Pulmonary artery endothelial cell (primary cell): ENCODE results near the gene LIN9. TPM values are rescaled to one million over a fixed set of nuclear protein-coding genes. Genes with fewer than 3 reads are reported as not detected.
"Not testable (repeated sequence)": the region's sequence is repeated elsewhere in the genome, so short reads cannot be mapped to it uniquely, and the experiment has no call there.

Experiments used
- DNase-seq: peaks from one replicate; pipeline ENCODE4 v3.0.0-alpha.2; 2011; ENCODE audit warnings: low read depth, low spot score
- total RNA-seq: library from RNA; depleted of rRNA; stranded (reverse); fragments of >200 nt; gene quantifications from 2 replicates; pipeline ENCODE4 v1.2.3, GENCODE V29; 2014

The LIN9 gene
- total RNA-seq, 1 donor from 2014 or later = 7.6 TPM

DNA sequence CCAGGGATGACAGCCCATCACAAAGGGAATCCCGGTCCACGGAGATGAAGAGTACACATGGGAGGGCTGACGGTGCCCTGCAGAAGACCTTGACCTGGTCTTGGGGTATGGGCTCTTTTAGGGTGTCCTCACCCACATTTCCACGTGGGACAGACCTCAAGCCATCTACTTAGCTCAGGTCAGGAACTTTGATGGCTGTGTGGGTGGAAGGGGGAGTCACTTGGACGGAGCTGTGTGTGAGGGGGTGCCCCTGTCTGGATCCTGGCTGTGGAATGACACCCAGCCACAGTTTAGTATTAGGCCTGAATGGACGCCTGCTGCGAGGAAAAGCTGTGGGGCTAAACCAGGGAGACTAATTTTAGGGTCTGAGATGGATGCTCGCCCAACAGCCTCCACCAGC, 96.4 kb downstream of the LIN9 start:
- no peak for DNase-seq

DNA sequence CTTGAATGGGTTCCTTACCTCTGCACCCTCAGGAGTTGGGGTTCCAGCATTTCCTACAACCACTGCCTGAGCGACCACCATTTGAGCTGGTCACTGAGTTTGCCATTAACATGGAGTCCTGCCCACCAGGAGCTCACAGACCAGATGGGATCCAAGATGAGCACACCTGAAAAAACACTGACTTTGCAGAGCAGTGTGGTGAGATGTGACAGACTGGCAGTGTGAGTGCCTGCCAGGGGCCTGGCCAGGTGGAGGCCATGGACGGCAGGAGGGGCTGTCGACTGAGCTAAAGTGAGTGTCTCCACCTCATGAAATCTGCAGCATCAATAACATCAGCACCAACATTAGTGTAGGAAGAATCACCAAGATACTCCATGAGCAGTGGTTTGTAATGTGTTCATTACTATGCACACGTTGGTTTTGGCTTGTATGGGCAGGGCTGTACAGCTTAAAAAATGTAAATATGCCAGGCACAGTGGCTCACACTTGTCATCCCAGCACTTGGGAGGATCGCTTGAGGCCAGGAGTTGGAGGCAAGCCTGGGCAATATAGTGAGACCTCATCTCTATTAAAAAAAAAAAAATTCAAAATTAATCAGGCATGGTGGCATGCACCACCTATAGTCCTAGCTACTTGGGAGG, 97.7 kb downstream of the LIN9 start:
- DNase-seq = no peak

DNA sequence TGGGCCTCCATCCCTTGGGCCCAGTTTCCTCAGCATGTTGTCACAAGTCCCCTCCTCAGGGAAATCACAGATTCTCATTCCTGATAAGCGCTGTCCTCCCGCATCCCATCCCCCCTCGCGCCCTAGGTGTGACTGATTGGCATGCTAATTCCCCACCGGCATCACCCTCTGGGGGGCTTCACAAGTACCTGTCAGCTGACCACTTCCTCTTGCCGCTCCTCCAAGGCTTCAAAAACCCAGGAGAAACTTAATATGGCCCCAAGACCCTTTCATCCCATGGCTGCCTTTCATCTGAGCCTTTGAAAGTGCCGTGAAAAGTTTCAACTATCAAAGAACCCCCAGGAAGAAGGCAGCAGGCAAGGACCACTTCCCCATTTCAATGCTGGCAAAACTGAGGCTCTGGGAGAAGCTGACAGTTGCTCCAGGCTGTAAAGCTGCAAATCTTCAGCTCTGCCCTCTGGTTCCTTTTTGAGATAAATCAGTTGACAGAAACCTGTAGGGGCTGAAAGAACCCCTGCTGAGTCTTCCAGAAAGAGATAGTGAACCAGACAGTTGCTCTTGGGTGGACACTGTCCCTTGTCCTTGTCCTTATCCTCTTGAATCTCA, 98.3 kb downstream of the LIN9 start:
- DNase-seq = no peak

DNA sequence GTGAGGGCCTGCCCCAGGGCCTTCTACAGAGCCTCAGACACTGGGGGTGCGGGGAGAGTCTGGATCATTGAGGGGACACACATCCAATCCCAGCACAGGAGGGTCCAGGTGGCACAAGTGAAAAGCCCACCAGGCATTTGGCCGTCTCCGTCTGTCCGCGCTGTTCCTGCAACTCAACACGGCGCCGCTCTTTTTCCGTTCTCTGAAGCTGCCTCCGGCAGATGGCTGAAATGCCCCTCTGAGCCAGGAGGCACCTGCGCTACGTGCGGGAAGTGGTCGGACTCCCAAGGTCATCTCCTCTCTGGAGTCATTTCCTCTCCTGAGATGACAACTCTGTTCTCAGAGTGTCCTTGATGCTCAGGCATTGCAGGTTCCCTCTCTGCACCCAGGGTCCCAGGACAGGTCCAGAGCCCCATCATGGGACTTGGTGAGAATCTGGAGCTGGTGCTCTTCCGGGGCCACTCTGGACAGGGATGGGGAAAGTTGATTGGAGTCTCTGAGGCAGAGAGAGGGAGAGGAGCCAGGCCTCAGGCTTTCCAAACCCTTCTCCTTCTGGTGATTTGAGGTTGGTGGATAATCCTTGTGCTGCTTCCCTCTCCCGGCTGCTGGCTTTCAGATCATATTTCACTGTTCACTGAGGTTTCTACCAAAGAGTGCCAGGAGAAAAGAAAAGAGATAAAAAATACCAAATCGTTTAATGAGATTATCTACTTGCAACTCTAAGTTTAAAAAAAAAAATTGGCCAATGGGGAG, 99.5 kb downstream of the LIN9 start:
- no peak for DNase-seq

DNA sequence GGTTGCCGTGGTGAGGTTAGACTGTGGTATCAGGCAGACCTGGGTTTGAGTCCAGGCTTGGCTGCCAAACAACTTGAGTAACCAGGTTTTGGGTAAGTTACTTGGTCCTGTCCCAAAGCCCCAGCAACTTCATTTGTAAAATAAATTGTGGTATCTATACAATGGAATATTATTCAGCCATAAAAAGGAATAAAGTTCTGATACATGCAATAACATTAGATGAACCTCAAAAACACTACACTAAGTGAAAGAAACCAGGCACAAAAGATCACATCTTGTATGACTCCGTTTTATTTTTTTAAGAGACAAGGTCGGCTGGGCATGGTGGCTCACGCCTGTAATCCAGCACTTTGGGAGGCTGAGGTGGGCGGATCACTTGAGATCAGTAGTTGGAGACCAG, 101.9 kb downstream of the LIN9 start:
- no peak for DNase-seq

DNA sequence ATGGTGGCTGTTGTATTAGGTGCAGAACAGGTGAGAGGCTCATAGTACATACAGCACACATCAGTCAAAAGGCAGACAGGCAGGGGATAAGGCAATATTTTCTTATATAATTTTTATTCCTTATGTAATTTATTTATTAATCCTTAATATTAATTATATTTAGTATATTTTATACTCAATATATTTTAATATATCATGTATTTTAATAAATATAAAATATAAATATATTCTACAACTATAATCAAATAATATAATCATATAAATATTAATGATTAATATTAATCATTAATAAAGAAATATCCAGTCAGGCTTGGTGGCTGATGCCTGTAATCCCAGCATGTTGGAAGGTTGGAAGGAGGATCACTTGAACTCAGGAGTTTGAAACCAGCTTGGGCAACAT, 104.8 kb downstream of the LIN9 start:
- DNase-seq = no peak

DNA sequence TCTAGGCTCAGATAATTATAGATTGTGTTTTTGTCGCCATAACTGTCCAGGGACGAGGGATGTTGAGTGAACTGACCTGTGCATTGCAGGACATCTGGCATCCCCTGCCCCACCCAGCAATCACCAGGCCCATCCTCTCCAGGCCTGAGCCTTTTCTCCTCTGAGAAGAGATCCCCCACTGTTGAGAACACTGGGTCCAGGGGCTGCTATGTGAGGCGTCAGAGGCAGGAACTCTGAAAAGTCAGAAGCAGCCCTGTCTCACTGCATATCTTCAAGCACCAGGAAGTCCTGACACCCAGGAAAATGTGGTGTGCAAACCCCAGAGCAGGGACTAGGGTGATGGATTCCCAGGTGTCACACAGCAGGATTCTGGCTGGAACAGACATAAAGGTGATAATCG, 105.3 kb downstream of the LIN9 start:
- DNase-seq = no peak

DNA sequence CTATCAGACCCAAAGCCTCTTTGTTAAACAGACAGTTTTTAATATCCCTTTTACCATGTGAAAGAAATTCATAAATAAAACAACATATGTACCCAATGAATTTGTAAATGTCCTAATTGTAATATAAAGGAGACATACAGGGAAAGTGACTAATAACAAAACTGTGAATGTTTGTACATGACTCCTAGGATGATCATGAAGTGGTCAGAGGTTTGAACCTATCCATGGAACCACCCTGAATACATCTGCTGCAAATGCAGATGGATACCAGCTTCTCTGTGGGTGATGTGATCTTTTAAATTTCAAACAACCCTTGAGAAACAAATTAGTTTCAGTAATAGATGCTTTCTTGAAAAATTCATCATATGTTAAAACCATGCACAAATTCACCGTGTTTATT, 105.7 kb downstream of the LIN9 start:
- DNase-seq = no peak

DNA sequence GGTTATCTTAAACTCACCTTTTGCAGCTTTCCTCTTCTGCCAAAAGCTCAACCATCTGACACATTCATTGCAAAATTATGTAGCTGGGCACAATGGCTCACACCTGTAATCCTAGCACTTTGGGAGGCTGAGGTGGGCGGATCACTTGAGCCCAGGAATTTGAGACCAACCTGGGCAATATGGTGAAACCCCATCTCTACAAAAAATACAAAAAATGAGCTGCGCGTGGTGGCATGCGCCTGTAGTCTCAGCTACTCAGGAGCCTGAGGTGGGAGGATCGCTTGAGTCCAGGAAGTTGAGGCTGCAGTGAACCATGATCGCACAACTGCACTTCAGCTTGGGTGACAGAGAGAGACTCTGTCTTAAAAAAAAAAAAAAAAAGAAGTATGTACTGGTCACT, 106.3 kb downstream of the LIN9 start:
- not testable (repeated sequence) for DNase-seq

DNA sequence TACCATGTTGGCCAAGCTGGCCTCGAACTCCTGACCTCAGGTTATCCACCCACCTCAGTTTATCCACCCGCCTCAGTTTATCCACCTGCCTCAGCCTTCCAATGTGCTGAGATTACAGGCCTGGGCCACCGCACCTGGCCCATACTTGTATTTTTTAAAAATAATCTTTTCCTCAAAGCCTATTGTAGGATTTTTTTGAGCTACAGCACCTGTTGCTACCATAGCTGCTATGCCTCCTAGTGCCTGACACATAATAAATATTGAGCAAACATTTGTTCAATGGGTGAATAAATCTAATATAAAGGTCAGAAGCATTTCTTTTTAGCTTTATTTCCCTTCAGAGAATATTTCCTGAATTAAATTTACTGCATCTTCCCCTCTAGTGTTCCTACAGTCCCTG, 106.7 kb downstream of the LIN9 start:
- DNase-seq = no peak

DNA sequence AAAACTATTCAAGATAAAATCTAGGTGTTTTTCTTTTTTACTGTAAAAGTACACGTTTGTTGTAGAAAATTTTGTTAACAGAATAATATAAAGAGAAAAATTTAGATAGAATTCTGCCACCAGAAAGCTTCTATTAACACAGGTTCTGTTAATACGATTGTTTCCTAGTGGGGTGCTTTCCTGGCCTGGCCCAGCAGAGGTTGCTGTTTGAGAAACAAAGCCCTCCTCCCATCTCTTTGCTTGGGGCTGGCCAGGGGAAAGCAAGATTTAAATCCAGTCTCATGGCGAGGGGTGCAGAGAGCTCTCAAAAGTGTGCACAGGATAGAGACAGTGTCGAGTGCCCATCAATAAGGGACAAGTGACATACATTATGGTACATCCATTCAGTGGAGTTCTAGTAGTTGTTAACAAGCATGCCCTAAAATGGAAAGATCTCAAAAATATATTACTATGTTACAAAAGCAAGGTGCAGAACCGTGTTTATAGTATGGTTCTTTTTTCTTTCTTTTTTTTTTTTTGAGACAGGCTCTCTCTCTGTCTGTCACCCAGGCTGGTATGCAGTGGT, 107.9 kb downstream of the LIN9 start:
- DNase-seq = no peak

DNA sequence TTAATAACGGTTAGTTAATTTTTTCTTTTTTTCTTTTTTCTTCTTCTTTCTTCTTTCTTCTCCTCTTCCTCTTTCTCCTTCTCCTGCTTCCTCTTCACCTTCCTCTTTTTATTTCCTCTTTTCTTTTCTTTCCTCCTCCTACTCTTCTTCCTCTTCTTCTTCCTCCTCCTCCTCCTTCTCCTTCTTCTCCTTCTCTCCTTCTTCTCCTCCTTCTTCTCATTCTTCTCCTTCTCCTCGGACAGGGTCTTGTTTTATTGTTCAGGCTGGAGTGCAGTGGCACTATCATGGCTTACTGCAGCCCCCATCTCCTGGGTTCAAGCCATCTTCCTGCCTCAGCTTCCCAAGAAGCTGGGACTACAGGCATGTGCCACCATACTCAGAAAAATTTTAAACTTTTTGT, 109.0 kb downstream of the LIN9 start:
- no peak for DNase-seq

DNA sequence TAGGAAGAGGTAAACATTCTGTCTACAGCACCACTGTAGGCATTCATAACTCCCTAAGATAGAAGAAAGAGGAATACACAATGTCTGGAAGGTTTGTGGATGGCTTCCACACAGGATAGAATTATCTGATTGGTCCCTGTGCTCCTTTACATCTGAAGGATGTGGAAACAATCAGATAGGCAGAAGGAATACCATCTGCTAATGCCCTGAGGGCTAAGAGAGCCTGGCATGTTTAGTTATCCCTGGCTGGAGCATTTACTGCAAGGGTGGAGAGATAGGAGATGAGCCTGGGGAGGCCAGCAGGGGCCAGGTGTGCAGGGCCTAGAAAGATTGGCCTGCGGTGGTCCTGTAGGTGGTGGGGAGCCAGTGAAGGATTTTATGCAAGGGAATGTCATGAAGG, 113.8 kb downstream of the LIN9 start:
- no peak for DNase-seq

DNA sequence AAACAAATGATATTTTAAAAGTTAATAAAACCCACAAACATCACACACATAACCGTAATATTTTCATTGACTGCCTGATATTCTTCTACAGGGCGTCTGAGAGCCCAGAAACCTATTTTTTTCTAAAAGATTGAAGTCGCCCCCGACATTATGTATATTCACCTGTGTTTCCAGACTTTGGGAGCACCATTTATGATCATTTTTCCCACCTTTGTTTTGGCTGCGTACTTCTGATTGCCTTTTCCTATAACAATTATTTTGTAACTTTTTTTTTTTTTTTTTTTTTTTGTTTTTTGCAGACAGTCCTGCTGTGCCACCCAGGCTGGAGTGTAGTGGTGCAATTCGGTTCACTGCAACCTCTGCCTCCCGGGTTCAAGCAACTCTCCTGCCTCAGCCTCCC, 121.6 kb downstream of the LIN9 start:
- DNase-seq = no peak

DNA sequence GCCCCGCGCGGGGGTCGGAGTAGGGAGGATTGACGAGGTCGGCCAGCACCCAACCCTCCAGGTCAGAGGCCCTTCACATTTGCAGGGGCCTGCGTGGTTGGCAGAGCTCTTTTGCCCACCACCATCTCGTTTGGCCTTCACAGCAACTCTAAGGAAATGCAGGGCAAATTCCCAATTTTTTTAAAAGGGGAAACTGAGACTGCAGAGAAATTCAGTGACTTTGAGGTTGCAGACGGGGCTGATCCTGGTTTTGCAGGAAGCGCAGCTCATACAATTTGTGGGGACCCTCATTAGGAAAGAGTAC, 122.0 kb downstream of the LIN9 start:
- DNase-seq = no peak

DNA sequence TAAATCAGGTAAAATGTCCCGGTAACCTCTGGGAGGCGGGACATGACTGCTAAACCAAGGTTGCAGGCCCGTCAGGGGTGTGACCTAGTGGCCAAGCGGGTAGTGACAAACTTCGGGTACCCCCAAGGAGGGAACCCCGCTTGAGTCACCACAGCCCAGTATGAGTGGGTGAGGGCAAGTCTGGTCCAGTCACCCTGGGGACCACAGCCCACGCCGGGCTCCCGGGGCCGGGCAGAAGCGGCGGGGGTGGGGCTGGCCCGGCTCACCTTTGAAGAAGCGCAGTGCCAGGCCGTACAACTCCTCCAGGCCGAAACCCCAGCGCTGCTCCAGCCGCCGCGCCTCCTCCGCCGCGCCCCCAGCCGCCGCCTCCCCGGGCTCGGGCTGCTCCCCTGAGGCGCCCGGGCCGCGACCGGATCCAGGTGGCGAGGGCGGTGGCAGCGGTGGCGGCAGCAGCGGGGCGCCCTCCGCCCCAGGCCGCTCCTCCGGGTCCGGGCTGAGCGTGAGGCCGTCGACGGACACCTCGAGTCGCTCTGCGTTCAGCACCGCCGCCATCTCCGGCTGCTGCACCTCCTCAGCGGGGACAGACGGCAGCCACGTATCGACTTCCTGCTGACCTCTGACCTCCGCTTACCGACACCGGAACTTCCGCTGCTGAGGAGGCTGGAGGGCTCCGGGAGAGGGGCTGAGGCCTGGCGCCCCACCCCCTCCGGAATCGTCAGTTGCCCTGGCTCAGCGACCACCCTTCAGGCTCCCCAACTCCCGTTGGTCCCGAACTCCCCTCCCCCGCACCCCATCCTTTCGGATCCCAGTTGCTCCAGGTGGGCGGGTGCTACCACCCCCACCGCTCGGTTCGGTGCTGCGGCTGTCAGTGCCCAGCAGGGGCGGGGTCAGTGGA, 122.6 kb downstream of the LIN9 start, which contains the start of gene ACBD3:
Gene ACBD3 (minus strand): TSS at position 618 of the 895 bp plus-strand sequence. CDS start 66 bp downstream, at position 552.
- DNase-seq = peak; percentile 44

DNA sequence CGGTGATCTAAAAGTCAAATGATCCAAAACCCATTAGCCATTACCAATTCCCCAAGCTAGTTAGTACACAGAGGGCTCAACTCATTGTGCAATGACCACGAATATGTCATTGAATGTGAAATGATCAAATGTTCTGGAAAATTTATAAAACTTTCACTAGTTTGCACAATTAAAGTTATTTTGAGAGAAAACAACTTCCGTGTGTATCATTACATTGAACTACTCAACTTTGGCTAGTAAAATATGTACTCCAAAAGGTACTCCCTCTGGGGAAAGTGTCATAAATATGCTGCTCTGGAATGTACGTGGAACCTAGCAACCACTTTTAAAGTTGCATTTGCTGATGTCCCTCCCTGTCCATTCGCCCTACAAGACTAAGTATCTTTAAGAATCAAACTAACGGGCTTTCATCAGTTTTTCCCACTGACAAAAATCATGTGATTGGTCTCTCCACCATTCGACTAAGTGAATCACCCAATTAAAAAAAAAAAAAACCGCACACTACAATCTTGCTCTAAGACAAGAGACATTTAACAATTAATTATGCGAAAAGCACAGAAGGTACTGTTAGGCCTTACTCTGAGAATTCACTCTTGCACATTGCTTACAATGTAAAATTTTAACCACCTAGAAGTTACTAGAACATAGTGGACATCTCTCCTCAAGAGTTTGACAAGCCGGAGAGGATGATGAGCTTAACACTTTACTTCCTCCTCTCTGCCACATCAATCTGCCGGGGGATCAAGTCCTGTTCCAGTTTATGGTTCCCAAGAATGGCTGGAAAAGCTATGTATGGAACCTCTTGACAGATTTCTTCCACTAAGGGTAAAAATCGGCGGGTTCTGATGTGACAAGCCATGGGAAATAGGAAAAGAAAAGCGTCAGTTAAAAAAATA, 123.6 kb downstream of the LIN9 start:
- no peak for DNase-seq

DNA sequence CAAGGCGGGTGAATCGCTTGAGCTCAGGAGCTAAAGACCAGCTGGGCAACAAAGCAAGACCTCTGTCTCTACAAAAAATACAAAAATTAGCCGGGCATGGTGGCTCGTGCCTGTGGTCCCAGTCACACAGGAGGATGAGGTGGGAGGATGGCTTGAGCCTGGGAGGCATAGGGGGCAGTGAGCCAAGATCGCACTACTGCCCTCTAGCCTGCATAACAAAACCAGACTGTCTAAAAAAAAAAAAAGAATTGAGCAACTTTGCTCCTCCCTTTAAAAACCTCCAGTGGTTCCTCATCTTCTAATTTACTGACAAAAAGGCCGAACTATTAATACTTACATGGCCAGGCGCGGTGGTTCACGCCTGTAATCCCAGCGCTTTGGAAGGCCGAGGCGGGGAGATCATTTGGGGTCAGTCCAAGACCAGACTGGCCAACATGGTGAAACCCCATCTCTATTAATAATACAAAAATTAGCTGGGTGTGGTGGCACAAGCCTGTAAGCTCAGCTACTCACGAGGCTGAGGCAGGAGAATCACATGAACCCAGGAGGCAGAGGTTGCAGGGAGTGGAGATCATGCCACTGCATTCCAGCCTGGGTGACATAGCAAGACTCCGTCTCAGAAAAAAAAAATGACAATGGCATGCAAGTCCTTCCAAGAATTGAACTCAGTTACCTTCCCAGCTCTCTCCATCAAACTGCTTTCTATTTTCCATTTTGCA, 126.8 kb downstream of the LIN9 start:
- no peak for DNase-seq
